B cell (primary cell): ENCODE data around the gene PRELID2. TPM values are rescaled to one million over a fixed set of nuclear protein-coding genes. Genes with fewer than 3 reads are reported as not detected.

ENCODE experiments used
- ATAC-seq: fragments of 200-7000 bp; cut with Tn5 transposase; one replicate; pipeline ENCODE4 v1.10.0; 2021; ENCODE audit warnings: low read depth, mild to moderate bottlenecking, moderate number of reproducible peaks, moderate library complexity
- CTCF ChIA-PET: fragments of 350-600 bp; sonication (Branson Sonifier 250); formaldehyde crosslinking; loops from one replicate; lab custom pipeline; 2021; ENCODE audit warnings: antibody characterized with exemption, inconsistent platforms; lab: Charles Lee
- POLR2A ChIA-PET: fragments of 350-600 bp; sonication (Branson Sonifier 250); formaldehyde crosslinking; loops from one replicate; lab custom pipeline; 2021; ENCODE audit warnings: antibody characterized with exemption; lab: Charles Lee
- DNase-seq: peaks from one replicate; pipeline ENCODE4 v3.0.0; 2013
- H2AFZ ChIP-seq: 2 replicates; pipeline ENCODE4 v1.6.1; 2012; ENCODE audit warnings: mild to moderate bottlenecking, low read depth, low read length; ENCODE audit not compliant: insufficient read depth, poor library complexity, severe bottlenecking
- H3K27ac ChIP-seq, 2 donors: 1 replicate in 1 of 2; 2 replicates in 1 of 2; pipeline ENCODE4 v1.5.1; 2012 to 2013; ENCODE audit warnings: low read length in 2 of 2, mild to moderate bottlenecking in 2 of 2, moderate library complexity in 1 of 2
- H3K27me3 ChIP-seq, 4 experiments: fragments of 200-600 bp in 1 of 4; sonication (generic) in 1 of 4; replicated peaks in 1 of 4; 1 replicate in 2 of 4; 2 replicates in 2 of 4; pipeline versions ENCODE4 v1.6.1 to v1.7.0; 2013 to 2016; ENCODE audit warnings: low read length in 3 of 4, mild to moderate bottlenecking in 2 of 4, mixed read lengths in 1 of 4, moderate library complexity in 1 of 4; ENCODE audit not compliant: insufficient read depth in 4 of 4, control insufficient read depth in 3 of 4; ENCODE audit errors: control extremely low read depth in 1 of 4
- H3K36me3 ChIP-seq, 2 experiments: replicated peaks in 1 of 2; 1 replicate in 1 of 2; 2 replicates in 1 of 2; pipeline versions ENCODE4 v1.6.1 to v1.7.1; 2013; ENCODE audit warnings: low read length in 1 of 2; ENCODE audit not compliant: insufficient read depth in 2 of 2, control insufficient read depth in 1 of 2; ENCODE audit errors: control extremely low read depth in 1 of 2, extremely low read depth in 1 of 2
- H3K4me1 ChIP-seq, 2 donors: fragments of 200-600 bp in 1 of 2; sonication (generic) in 1 of 2; 1 replicate in 1 of 2; 2 replicates in 1 of 2; pipeline versions ENCODE4 v1.5.1 to v1.6.1; 2013 to 2017; ENCODE audit warnings: low read length in 2 of 2; ENCODE audit not compliant: control insufficient read depth in 2 of 2, insufficient read depth in 2 of 2
- H3K4me2 ChIP-seq: replicated peaks from 2 replicates; pipeline ENCODE3; 2012; ENCODE audit warnings: mild to moderate bottlenecking, low read depth, low read length; ENCODE audit not compliant: poor library complexity, severe bottlenecking
- H3K4me3 ChIP-seq, 5 experiments: fragments of 200-600 bp in 1 of 5; sonication (generic) in 1 of 5; 1 replicate in 3 of 5; 2 replicates in 2 of 5; pipeline versions ENCODE4 v1.5.1 to v1.7.0; 2011 to 2016; ENCODE audit warnings: low read length in 4 of 5, mild to moderate bottlenecking in 4 of 5, low read depth in 2 of 5, control low read depth in 1 of 5, moderate library complexity in 1 of 5; ENCODE audit not compliant: insufficient read depth in 1 of 5; ENCODE audit errors: control extremely low read depth in 1 of 5, extremely low read depth in 1 of 5
- H3K79me2 ChIP-seq: fragments of 200-600 bp; sonication (generic); one replicate; pipeline ENCODE4 v1.6.0; 2016; ENCODE audit warnings: low read length; ENCODE audit not compliant: control insufficient read depth, insufficient read depth
- H3K9ac ChIP-seq: fragments of 200-600 bp; sonication (generic); 2 replicates; pipeline ENCODE4 v1.6.1; 2017; ENCODE audit warnings: mild to moderate bottlenecking, low read length, moderate library complexity
- H3K9me3 ChIP-seq, 3 donors: one replicate each; pipeline versions ENCODE4 v1.6.1 to v1.7.1; 2013; ENCODE audit warnings: low read length in 2 of 3; ENCODE audit not compliant: control insufficient read depth in 2 of 3, insufficient read depth in 1 of 3; ENCODE audit errors: control extremely low read depth in 1 of 3
- H4K20me1 ChIP-seq: 2 replicates; pipeline ENCODE4 v1.6.0; 2012; ENCODE audit warnings: mild to moderate bottlenecking, low read length; ENCODE audit not compliant: insufficient read depth, control insufficient read depth, poor library complexity, severe bottlenecking
- H3K27ac Mint-ChIP-seq: one replicate; pipeline ENCODE4 v1.8.0; 2021; ENCODE audit warnings: mixed read lengths
- H3K27me3 Mint-ChIP-seq: one replicate; pipeline ENCODE4 v1.8.0; 2021; ENCODE audit warnings: mixed read lengths
- H3K4me1 Mint-ChIP-seq: one replicate; pipeline ENCODE4 v1.8.0; 2021; ENCODE audit warnings: mixed read lengths
- H3K4me3 Mint-ChIP-seq: one replicate; pipeline ENCODE4 v1.8.0; 2021; ENCODE audit warnings: mixed read lengths
- H3K9me3 Mint-ChIP-seq: one replicate; pipeline ENCODE4 v1.8.0; 2022; ENCODE audit warnings: mixed read lengths; ENCODE audit not compliant: insufficient read depth
- EZH2 ChIP-seq: IDR thresholded peaks from 2 replicates; pipeline ENCODE4 v1.6.1; 2012; ENCODE audit warnings: borderline replicate concordance, low read depth, mild to moderate bottlenecking, moderate library complexity, low read length; ENCODE audit not compliant: insufficient read depth, poor library complexity, severe bottlenecking
- WGBS: methylation state at CpG from one replicate; pipeline ENCODE4 v1.1.5; 2013; ENCODE audit warnings: missing lambda C conversion rate; ENCODE audit not compliant: insufficient coverage; 5-methylcytosine and 5-hydroxymethylcytosine counted together
- intact Hi-C: fragments of 100-400 bp; cut with micrococcal nuclease; formaldehyde crosslinking; loops from one replicate; pipeline ENCODE4 v1.10.0; 2022
- polyA plus RNA-seq: library from polyadenylated mRNA; depleted of rRNA; stranded (reverse); fragments of >200 nt; gene quantifications from 2 replicates; pipeline ENCODE4 v1.2.3, GENCODE V29; 2012
- total RNA-seq, 2 donors: library from RNA; stranded (reverse); fragments of 120-200 nt in 1 of 2; gene quantifications; 1 replicate in 1 of 2; 2 replicates in 1 of 2; pipeline versions ENCODE4 v1.2.3 to v1.2.4, GENCODE V29; 2013 to 2022
- TF ChIP-seq, protein P1 (sequence below): fragments of 200-600 bp; IDR thresholded peaks from one replicate; pipeline ENCODE4 v1.8.0; 2022; ENCODE audit warnings: antibody characterized with exemption, mild to moderate bottlenecking

The PRELID2 gene
- total and polyA plus RNA-seq, 2 donors (not counting 1 experiment from before 2014, with no cell fraction given) = 0.63 to 2.7 TPM

DNA sequence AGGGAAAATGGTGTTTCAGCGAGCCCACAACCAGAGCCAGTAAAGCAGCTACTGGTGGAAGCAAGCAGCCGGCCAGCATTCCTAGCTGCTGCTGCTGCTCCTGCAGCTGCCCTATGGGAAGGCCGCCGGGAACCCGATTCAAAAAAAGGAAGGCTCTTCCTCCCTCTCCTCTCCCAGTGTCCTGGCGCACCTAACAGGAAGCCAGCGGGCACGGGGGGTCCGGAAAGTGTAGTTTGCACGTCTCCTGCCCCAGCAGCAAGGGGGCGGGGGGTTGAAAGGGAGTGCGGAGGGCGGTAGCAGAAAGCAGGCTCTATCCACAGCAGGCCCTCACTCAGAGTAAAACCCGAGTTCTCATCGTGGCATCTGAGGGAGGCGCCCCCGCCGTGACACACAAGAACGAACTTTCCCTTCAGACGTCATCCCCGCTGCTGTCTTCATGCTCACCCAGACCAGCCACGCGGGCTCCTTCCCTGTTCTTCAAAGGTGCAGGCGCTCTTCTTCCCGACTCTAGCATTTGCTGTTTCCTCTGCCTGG, 21.2 kb upstream of the PRELID2 start:
- POLR2A ChIA-PET = no interaction called here
- Mint-ChIP-seq H3K4me1 (peaks cover 4% of the 10 kb centered on the region), H3K9me3 (no peaks in the 10 kb centered on the region), H3K4me3 (peak overlapping the region; percentile 66), H3K27ac (no peak overlapping the region), H3K27me3 (peaks cover 15% of the 10 kb centered on the region)
- intact Hi-C loops = no loop called here
- Histone ChIP-seq H2AFZ (peak overlapping the region; percentile 60), H3K9me3 (no peaks in the 10 kb centered on the region), H3K4me2 (peak overlapping the region; percentile 52), H3K4me1 (peaks cover 0 to 3% of the 10 kb centered on the region in 2 donors), H3K4me3 (peak overlapping the region in 3 of 5 experiments; percentile 8 to 32 (median 19)), H3K27me3 (peaks cover 0 to 6% (median 2%) of the 10 kb centered on the region in 4 experiments), H3K79me2 (no peaks in the 10 kb centered on the region), H3K27ac (no peak overlapping the region), H3K9ac (peak overlapping the region; percentile 11), H3K36me3 (no peaks in the 10 kb centered on the region), H4K20me1 (no peaks in the 10 kb centered on the region)
- DNase-seq (peak; percentile 14), ATAC-seq (no peak)
- WGBS = 9% methylated on average over 23 of the region's 25 CpGs
- TF ChIP-seq, protein P1, sequence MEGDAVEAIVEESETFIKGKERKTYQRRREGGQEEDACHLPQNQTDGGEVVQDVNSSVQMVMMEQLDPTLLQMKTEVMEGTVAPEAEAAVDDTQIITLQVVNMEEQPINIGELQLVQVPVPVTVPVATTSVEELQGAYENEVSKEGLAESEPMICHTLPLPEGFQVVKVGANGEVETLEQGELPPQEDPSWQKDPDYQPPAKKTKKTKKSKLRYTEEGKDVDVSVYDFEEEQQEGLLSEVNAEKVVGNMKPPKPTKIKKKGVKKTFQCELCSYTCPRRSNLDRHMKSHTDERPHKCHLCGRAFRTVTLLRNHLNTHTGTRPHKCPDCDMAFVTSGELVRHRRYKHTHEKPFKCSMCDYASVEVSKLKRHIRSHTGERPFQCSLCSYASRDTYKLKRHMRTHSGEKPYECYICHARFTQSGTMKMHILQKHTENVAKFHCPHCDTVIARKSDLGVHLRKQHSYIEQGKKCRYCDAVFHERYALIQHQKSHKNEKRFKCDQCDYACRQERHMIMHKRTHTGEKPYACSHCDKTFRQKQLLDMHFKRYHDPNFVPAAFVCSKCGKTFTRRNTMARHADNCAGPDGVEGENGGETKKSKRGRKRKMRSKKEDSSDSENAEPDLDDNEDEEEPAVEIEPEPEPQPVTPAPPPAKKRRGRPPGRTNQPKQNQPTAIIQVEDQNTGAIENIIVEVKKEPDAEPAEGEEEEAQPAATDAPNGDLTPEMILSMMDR = no peak
- TF ChIP-seq EZH2 = no peak
- CTCF ChIA-PET = no interaction called here

DNA sequence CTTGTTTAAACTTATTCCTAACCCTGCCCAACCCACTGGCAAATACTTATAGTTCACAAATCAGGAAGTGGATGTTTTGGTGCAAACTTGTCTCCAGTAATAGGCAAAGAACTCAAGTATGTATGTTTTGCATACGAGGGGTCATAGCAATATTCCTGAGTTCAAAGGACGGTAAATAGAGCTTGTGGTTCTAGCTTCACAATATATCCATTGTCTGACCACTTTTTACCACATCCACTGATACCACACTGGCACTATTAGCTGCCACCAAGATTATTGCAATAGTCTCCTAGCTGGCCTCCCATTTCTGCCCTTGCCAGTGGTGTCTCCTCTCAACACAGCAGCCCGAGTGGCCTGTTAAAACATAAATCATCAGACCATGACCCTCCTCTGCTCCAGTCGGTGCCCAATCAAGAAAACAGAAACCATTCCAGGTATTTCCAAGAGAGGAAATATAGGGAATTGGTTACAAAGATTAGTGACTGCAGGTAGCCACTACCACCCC, 20.7 kb upstream of the PRELID2 start:
- WGBS = 80% methylated on average over 1 of the region's 4 CpGs
- no peaks in the 10 kb centered on the region for H3K79me2 ChIP-seq
- POLR2A ChIA-PET = no interaction called here
- H3K27ac Mint-ChIP-seq = no peak overlapping the region
- H2AFZ ChIP-seq = peak overlapping the region; percentile 60
- peaks cover 0 to 3% (median 2%) of the 10 kb centered on the region in 4 experiments for H3K27me3 ChIP-seq
- peak overlapping the region; percentile 52 for H3K4me2 ChIP-seq
- H3K4me3 Mint-ChIP-seq = peak overlapping the region; percentile 66
- H3K9me3 Mint-ChIP-seq = no peaks in the 10 kb centered on the region
- H3K36me3 ChIP-seq = no peaks in the 10 kb centered on the region
- H3K27ac ChIP-seq = no peak overlapping the region
- no peaks in the 10 kb centered on the region for H4K20me1 ChIP-seq
- H3K9me3 ChIP-seq = no peaks in the 10 kb centered on the region
- ATAC-seq (no peak), DNase-seq (no peak)
- H3K4me1 ChIP-seq = peaks cover 0 to 3% of the 10 kb centered on the region in 2 donors
- CTCF ChIA-PET = no interaction called here
- H3K4me1 Mint-ChIP-seq = peaks cover 4% of the 10 kb centered on the region
- H3K9ac ChIP-seq = no peak overlapping the region
- no peak overlapping the region for H3K4me3 ChIP-seq
- TF ChIP-seq, protein P1 = no peak
- no peak for TF ChIP-seq EZH2
- intact Hi-C loops = no loop called here
- peaks cover 10% of the 10 kb centered on the region for H3K27me3 Mint-ChIP-seq
